Loucy (cell line): ENCODE measurements around the gene STT3B.

ENCODE experiments used
- H2AFZ ChIP-seq: fragments of 200-600 bp; sonication (generic); 2 replicates; pipeline ENCODE4 v1.6.0; 2016; ENCODE audit warnings: antibody characterized with exemption, mild to moderate bottlenecking, low read length, moderate library complexity
- H3F3A ChIP-seq: fragments of 200-600 bp; 2 replicates; pipeline ENCODE4 v1.6.0; 2016; ENCODE audit warnings: antibody characterized with exemption, low read depth, mild to moderate bottlenecking
- H3K27me3 ChIP-seq: fragments of 200-600 bp; sonication (generic); 2 replicates; pipeline ENCODE4 v1.6.1; 2014; ENCODE audit warnings: low read length, mild to moderate bottlenecking; ENCODE audit not compliant: insufficient read depth, poor library complexity, severe bottlenecking
- H3K36me3 ChIP-seq: fragments of 200-600 bp; sonication (generic); 2 replicates; pipeline ENCODE4 v1.6.1; 2016; ENCODE audit warnings: low read length; ENCODE audit not compliant: insufficient read depth
- H3K4me1 ChIP-seq: fragments of 200-600 bp; sonication (generic); 2 replicates; pipeline ENCODE4 v1.5.1; 2014; ENCODE audit warnings: low read length, mild to moderate bottlenecking; ENCODE audit not compliant: insufficient read depth, poor library complexity, severe bottlenecking
- H3K4me2 ChIP-seq: fragments of 200-600 bp; sonication (generic); 2 replicates; pipeline ENCODE4 v1.6.0; 2014; ENCODE audit warnings: antibody characterized with exemption, low read length, low read depth, mild to moderate bottlenecking; ENCODE audit not compliant: poor library complexity, severe bottlenecking
- H3K4me3 ChIP-seq: fragments of 200-600 bp; sonication (generic); 2 replicates; pipeline ENCODE4 v1.5.1; 2014; ENCODE audit warnings: low read length, mild to moderate bottlenecking, mixed read lengths; ENCODE audit not compliant: poor library complexity, severe bottlenecking
- H3K79me2 ChIP-seq: fragments of 200-600 bp; sonication (generic); 2 replicates; pipeline ENCODE4 v1.6.1; 2014; ENCODE audit warnings: low read length; ENCODE audit not compliant: insufficient read depth
- H3K9ac ChIP-seq: fragments of 200-600 bp; sonication (generic); 2 replicates; pipeline ENCODE4 v1.6.0; 2014; ENCODE audit warnings: mild to moderate bottlenecking, low read depth, low read length, moderate library complexity; ENCODE audit not compliant: poor library complexity, severe bottlenecking
- H3K9me2 ChIP-seq: fragments of 200-600 bp; sonication (generic); replicated peaks from 2 replicates; pipeline ENCODE4 v1.6.1; 2016; ENCODE audit warnings: low read depth, low read length, mixed read lengths
- H3K9me3 ChIP-seq: fragments of 200-600 bp; sonication (generic); 2 replicates; pipeline ENCODE4 v1.6.1; 2014; ENCODE audit warnings: mild to moderate bottlenecking, antibody characterized with exemption, low read length, low read depth; ENCODE audit not compliant: insufficient read depth
- H4K20me1 ChIP-seq: fragments of 200-600 bp; sonication (generic); 2 replicates; pipeline ENCODE4 v1.6.0; 2014; ENCODE audit warnings: antibody characterized with exemption, low read length, mild to moderate bottlenecking; ENCODE audit not compliant: insufficient read depth, poor library complexity, severe bottlenecking
- CTCF ChIP-seq: fragments of 200-600 bp; sonication (generic); conservative IDR thresholded peaks from 2 replicates; pipeline ENCODE4 v1.5.1; 2014; ENCODE audit warnings: mild to moderate bottlenecking, antibody characterized with exemption, low read length
- EZH2phosphoT487 ChIP-seq: fragments of 200-600 bp; IDR thresholded peaks from 2 replicates; pipeline ENCODE4 v1.6.1; 2018; ENCODE audit warnings: antibody characterized with exemption, mild to moderate bottlenecking, moderate library complexity, borderline replicate concordance

The STT3B gene

GRCh38 chr3:31624083-31624709 is 91.5 kb downstream of the STT3B start:
- H3K4me1 ChIP-seq = peaks cover 4% of the 10 kb centered on the region
- H2AFZ ChIP-seq = no peak overlapping the region
- no peaks in the 10 kb centered on the region for H3K27me3 ChIP-seq
- no peak for TF ChIP-seq EZH2phosphoT487
- no peak for TF ChIP-seq CTCF
- peaks cover 99% of the 10 kb centered on the region for H4K20me1 ChIP-seq
- peaks cover 66% of the 10 kb centered on the region for H3F3A ChIP-seq
- no peak overlapping the region for H3K9ac ChIP-seq
- no peaks in the 10 kb centered on the region for H3K9me2 ChIP-seq
- H3K36me3 ChIP-seq = peaks cover 99% of the 10 kb centered on the region
- H3K9me3 ChIP-seq = no peaks in the 10 kb centered on the region
- H3K4me3 ChIP-seq = no peak overlapping the region
- H3K4me2 ChIP-seq = no peak overlapping the region
- peaks cover 93% of the 10 kb centered on the region for H3K79me2 ChIP-seq

GRCh38 chr3:31625358-31625757 is 92.6 kb downstream of the STT3B start:
- no peak for TF ChIP-seq EZH2phosphoT487
- no peak for TF ChIP-seq CTCF
- H3K9me3 ChIP-seq = no peaks in the 10 kb centered on the region
- no peak overlapping the region for H3K4me2 ChIP-seq
- H3K4me3 ChIP-seq = no peak overlapping the region
- H4K20me1 ChIP-seq = peaks cover 99% of the 10 kb centered on the region
- no peak overlapping the region for H3K9ac ChIP-seq
- peaks cover 92% of the 10 kb centered on the region for H3K79me2 ChIP-seq
- H2AFZ ChIP-seq = no peak overlapping the region
- peaks cover 4% of the 10 kb centered on the region for H3K4me1 ChIP-seq
- no peaks in the 10 kb centered on the region for H3K9me2 ChIP-seq
- H3K36me3 ChIP-seq = peaks cover 99% of the 10 kb centered on the region
- H3F3A ChIP-seq = peaks cover 71% of the 10 kb centered on the region
- H3K27me3 ChIP-seq = no peaks in the 10 kb centered on the region

- Histone ChIP-seq H3K27me3 (no peaks in the 10 kb centered on the region), H3F3A (peaks cover 67% of the 10 kb centered on the region; the same call in 1 of the 2 replicates), H3K9me3 (no peaks in the 10 kb centered on the region), H2AFZ (no peak overlapping the region), H3K79me2 (peaks cover 65% of the 10 kb centered on the region), H3K9me2 (no peaks in the 10 kb centered on the region), H3K36me3 (peaks cover 99% of the 10 kb centered on the region), H3K4me3 (no peak overlapping the region), H3K4me1 (no peaks in the 10 kb centered on the region), H3K9ac (no peak overlapping the region), H3K4me2 (no peak overlapping the region), H4K20me1 (peaks cover 97% of the 10 kb centered on the region)
- no peak for TF ChIP-seq CTCF
- no peak for TF ChIP-seq EZH2phosphoT487
Observed at GRCh38 chr3:31629054-31629453, 96.3 kb downstream of the STT3B start.
